Effector memory CD8-positive, alpha-beta T cell (primary cell): ENCODE results near the gene TBX4.

Experiments used
- ATAC-seq: fragments of 150-1000 bp; cut with Tn5 transposase; replicated peaks from 2 replicates; pipeline ENCODE4 v1.10.0; 2021; ENCODE audit warnings: mild to moderate bottlenecking, moderate library complexity
- DNase-seq, 3 experiments: peaks; one replicate each; pipeline ENCODE4 v3.0.0; 2021
- H3K27ac Mint-ChIP-seq, 2 donors: one replicate each; pipeline ENCODE4 v1.8.0; 2022; ENCODE audit warnings: mild to moderate bottlenecking in 2 of 2, mixed read lengths in 2 of 2, moderate library complexity in 2 of 2
- H3K27me3 Mint-ChIP-seq, 2 donors: one replicate each; pipeline ENCODE4 v1.8.0; 2022; ENCODE audit warnings: mixed read lengths in 2 of 2
- H3K36me3 Mint-ChIP-seq: one replicate; pipeline ENCODE4 v1.8.0; 2022; ENCODE audit warnings: mild to moderate bottlenecking, moderate library complexity, mixed read lengths; ENCODE audit not compliant: insufficient read depth
- H3K4me1 Mint-ChIP-seq, 2 donors: one replicate each; pipeline ENCODE4 v1.8.0; 2022; ENCODE audit warnings: low read depth in 2 of 2, mixed read lengths in 2 of 2
- H3K4me3 Mint-ChIP-seq, 2 donors: one replicate each; pipeline ENCODE4 v1.8.0; 2022; ENCODE audit warnings: mild to moderate bottlenecking in 2 of 2, mixed read lengths in 2 of 2, moderate library complexity in 2 of 2
- H3K9me3 Mint-ChIP-seq, 2 donors: one replicate each; pipeline ENCODE4 v1.8.0; 2022; ENCODE audit warnings: mixed read lengths in 2 of 2

Gene TBX4

DNA sequence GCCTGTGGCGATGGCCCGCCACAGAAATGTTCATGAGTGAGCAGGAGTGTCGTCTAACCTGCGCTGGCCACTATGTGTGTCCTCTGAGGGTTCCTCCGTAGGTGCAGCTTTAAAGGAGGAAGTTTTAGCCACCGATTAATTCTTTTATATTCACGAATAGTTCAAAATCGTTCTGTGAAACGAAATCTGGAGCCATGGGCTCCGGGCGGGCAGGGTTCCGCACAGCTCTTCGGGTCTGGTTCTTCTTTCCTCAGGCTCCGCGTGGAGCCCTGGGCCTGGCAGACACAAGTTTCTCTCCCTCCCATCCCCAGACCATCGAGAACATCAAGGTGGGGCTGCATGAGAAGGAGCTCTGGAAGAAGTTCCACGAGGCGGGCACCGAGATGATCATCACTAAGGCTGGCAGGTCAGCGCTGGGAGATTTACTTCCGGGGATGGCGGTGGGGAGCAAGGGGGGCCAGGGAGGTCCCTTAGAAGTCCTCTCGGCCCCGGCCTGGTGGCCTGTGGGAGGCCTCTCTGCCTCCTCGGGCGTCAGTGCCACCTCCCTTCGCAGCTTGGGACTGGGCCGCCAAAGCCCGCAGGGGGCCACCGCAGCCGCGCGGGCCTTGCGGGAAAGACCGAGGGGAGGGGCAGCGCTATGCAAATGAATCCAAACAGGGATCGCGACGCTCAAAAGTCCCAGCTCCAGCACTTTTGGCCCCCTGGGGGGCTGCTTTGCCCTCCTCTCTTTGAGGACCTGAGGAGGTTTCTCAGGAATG lies 5.2 kb downstream of the TBX4 start:
- H3K4me3 Mint-ChIP-seq, result peak overlapping the region; percentile 57 to 71
- H3K27me3 Mint-ChIP-seq, result peaks cover 92 to 96% of the 10 kb centered on the region in 2 donors
- no peaks in the 10 kb centered on the region for H3K9me3 Mint-ChIP-seq
- H3K27ac Mint-ChIP-seq, result no peak overlapping the region
- peaks cover 13 to 22% of the 10 kb centered on the region in 2 donors for H3K4me1 Mint-ChIP-seq
- DNase-seq, result no peak
- no peaks in the 10 kb centered on the region for H3K36me3 Mint-ChIP-seq
- ATAC-seq, result no peak

DNA sequence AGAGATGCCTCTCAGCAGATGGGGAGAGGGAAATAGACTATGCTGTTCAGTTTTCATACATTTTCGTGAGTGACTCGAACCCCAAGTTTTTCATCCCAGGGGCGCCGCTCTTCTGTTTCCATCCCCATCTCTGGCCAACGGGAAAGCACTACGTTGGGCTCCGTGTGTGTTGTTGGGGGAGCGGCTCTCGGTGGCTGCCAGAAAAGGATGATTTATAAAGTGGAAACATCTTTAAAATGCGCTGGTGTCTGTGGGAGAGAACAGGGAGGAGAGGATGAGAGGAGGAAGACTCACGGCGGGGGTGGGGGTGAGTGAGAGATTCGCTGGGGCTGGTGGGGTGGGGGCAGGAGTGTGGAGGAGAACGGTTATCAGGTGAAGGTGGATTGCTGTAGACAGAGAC lies 5.8 kb downstream of the TBX4 start:
- Mint-ChIP-seq H3K4me3 (peak overlapping the region in 1 of 2 donors; percentile 71), H3K36me3 (peaks cover 2% of the 10 kb centered on the region), H3K4me1 (peaks cover 15 to 22% of the 10 kb centered on the region in 2 donors), H3K27me3 (peaks cover 92 to 96% of the 10 kb centered on the region in 2 donors), H3K9me3 (no peaks in the 10 kb centered on the region), H3K27ac (no peak overlapping the region)
- ATAC-seq (no peak), DNase-seq (no peak)

DNA sequence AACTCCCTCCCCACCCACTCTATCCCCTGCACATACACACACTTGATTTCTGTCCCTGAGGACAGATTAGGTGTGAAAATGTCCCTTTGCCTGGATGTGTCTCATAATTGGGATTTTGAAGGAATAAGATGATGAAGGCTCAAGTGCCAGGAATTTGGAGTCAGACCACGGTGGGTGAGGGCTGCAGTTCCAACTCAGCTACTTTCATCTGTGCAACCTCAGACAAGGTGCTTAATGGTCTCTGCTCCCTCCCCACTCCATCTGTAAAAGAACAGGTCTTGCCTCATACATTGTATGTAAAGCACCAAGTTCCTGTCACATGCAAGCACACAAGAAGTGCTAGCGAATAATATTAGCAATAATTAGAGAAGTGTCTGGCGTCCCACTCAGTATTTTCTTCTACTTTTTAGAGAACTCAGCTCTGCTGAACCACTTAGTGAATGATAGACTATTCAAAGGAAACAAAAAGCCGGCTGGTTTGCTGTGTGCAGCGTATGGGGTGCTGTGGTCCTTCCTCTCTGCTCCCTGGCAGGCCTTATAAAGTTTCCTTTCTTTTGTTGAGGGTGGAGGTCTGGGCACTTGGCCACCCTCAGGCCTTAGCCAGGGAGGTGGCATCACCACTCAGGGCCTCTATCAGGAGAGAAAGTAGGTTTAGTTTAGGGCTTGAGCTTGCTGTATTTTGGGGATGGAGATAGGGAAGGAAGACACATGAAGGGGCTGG lies 6.4 kb downstream of the TBX4 start:
- H3K4me3 Mint-ChIP-seq, result no peak overlapping the region
- peaks cover 2% of the 10 kb centered on the region for H3K36me3 Mint-ChIP-seq
- no peak for DNase-seq
- peaks cover 17 to 22% of the 10 kb centered on the region in 2 donors for H3K4me1 Mint-ChIP-seq
- H3K27me3 Mint-ChIP-seq, result peaks cover 91 to 96% of the 10 kb centered on the region in 2 donors
- H3K27ac Mint-ChIP-seq, result no peak overlapping the region
- no peak for ATAC-seq
- H3K9me3 Mint-ChIP-seq, result no peaks in the 10 kb centered on the region

DNA sequence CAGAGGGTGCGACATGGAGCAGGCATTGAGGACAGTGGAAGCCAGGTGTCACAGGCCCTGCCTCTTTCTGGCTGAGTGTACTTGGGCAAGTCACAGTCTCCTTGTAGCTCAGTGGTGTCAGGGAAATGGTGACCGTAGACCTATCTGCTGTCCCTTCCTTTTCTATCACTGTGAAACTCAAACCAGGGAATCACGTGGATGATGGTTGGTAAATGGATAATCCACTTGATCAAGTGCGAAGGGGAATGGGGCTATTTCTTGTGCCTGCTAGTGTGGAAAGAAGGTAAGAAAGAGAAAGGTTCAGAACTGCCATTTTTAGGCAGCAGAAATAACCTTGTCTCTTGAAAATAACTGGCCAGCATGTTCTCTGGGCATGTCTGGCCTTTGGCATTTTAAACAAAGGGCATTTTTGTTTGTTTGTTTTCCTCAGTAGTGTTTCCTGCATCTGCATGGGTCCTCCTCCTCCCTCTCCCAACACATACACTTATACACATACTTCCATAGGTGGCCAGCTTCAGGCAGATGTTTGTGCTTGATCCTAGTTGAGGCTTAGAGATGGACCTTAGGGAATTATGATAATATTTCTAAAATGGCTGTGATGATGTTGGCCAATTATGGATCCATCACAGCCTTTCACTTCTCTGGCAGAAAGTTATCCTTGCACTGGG lies 7.1 kb downstream of the TBX4 start:
- no peak for ATAC-seq
- Mint-ChIP-seq H3K9me3 (no peaks in the 10 kb centered on the region), H3K4me3 (no peak overlapping the region), H3K4me1 (peaks cover 15 to 18% of the 10 kb centered on the region in 2 donors), H3K27me3 (peaks cover 85 to 94% of the 10 kb centered on the region in 2 donors), H3K36me3 (peaks cover 2% of the 10 kb centered on the region), H3K27ac (no peak overlapping the region)
- DNase-seq, result no peak

DNA sequence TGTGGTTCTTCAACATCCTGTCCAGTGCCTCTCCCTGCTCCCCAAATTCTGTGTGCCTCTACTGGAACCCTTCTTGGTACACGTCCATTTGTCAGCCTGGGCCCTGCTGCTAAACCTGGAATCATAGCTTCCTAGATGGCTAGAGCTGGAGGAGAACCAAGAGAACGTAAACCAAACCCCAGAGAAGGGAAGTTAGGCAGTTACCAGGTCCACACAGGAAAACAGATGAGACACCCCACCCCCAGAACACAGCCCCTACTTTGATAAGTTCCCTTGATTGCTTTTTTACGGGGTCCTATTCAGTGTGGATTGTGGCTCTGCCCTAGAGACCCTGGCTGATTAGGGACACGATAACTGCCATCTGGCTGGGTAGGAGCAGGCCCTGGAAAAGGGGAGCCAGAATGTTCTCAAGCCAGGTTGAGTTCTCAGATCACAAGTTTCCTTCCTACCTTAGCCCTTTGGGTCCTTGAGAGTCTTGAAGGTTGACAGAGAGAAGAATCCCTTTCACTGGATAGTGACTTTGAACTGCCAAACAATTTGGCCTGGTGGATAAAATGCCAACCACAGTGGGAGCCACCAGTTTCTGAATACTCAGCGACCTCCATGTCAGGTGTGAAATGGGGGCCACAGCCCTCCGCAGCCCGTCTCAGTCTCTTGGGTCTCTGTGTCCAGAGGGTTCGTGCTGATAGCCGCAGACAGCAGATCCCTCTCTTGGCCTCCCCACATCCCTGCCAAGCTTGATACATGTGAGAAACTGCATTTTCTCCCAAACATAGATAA lies 7.9 kb downstream of the TBX4 start:
- Mint-ChIP-seq H3K27ac (no peak overlapping the region), H3K9me3 (no peaks in the 10 kb centered on the region), H3K4me3 (no peak overlapping the region), H3K4me1 (peaks cover 12 to 15% of the 10 kb centered on the region in 2 donors), H3K36me3 (peaks cover 2% of the 10 kb centered on the region), H3K27me3 (peaks cover 85 to 94% of the 10 kb centered on the region in 2 donors)
- no peak for ATAC-seq
- DNase-seq, result no peak

DNA sequence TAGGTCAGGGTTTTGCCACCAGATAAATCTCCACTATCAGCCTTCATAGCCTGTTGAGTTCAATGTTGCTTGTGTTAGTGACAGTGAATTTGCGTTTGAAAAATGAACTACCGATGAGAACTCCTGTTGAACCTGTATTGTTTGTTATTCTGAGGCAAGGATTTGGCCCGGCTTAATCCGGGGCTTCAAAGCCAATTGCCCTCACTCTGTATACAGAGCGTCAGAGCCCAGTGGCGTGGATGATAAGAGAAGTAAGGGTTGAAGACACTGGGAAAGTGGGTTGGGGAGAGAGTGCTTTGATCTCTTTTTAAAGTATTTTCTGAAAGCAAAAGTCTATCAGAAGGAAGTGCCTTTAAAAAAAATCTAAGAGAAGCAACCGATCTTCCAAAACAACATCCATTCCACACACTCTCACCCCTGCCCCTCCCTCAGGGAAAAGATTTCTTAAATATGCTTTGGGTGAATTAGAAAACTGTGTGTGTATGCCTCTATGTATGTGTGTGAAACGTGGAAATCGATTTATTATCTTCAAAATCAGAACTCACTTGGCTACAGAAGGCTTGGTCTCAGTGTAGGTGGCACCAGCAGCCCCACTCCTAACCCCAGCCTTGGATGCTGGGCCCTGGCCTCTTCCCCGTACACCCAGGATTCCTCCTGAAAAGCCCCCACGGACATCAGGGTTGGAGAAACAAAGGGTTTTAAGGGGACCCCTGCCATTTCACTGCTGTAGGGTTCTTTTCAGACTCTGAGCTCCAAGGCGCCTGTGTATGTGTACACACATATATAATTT lies 8.8 kb downstream of the TBX4 start:
- H3K36me3 Mint-ChIP-seq, result peaks cover 2% of the 10 kb centered on the region
- no peak for DNase-seq
- H3K4me1 Mint-ChIP-seq, result peaks cover 10 to 12% of the 10 kb centered on the region in 2 donors
- no peak overlapping the region for H3K4me3 Mint-ChIP-seq
- no peak for ATAC-seq
- no peaks in the 10 kb centered on the region for H3K9me3 Mint-ChIP-seq
- H3K27me3 Mint-ChIP-seq, result peaks cover 85 to 94% of the 10 kb centered on the region in 2 donors
- no peak overlapping the region for H3K27ac Mint-ChIP-seq

DNA sequence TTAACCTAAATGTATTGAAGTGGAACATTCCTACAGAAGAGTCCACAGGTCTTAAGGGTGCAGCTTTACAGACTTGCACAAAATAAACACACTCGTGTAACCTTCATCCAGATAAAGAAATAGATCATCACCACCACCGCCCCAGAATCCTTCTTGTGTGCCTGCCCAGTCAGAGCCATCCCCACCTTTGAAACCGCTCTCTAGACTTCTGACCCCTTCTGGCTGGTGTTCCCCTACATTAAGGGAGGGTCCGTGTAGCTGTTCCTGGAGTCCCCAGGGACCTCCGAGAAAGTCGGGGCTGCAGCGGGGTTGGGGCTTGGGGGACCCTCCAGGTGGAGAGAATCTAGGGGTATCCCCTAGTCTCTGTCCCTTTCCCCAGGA lies 9.4 kb downstream of the TBX4 start:
- Mint-ChIP-seq H3K27me3 (peaks cover 90 to 97% of the 10 kb centered on the region in 2 donors), H3K9me3 (no peaks in the 10 kb centered on the region), H3K27ac (no peak overlapping the region), H3K4me1 (peaks cover 10 to 12% of the 10 kb centered on the region in 2 donors), H3K36me3 (peaks cover 2% of the 10 kb centered on the region), H3K4me3 (peak overlapping the region in 1 of 2 donors; percentile 33)
- ATAC-seq (no peak), DNase-seq (no peak)

DNA sequence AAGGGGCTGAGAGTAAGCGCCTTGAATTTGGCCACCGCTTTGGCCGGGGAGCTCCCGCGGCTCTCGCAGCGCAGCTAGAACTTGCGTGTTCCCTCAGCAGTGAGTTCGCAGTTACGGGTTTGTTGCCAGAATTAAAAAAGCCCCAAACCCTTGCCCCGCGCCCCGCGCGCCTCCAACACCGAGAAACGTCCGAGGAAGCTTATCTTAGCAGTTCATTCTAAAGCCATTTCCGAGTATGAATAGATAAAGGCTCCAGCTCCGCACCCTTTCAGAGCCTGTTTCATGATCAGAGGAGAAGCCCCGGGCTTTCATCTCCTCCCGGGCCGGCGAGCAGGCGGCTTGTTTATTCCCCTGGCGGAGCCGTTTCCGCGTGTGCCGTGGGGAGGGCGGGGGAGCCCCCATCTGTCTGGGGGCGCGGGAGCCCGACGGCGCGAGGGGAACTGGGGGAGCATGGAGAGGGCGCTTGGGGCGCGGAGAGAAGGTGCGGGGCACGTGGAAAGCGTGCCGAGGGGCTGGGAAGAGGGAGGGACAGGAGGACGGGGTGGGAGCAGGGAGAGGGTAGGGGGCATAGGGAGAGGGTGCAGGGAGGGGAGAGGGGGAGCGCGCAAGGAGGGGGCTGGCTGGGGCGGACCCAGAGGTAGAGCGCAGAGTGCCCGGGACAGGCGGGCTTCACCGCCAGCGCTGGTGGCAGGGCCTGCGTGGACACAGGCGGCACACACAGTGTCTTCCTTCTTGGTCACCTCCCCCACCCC lies 9.9 kb downstream of the TBX4 start:
- Mint-ChIP-seq H3K27me3 (peaks cover 85 to 95% of the 10 kb centered on the region in 2 donors), H3K4me1 (peaks cover 8 to 11% of the 10 kb centered on the region in 2 donors), H3K9me3 (no peaks in the 10 kb centered on the region), H3K27ac (no peak overlapping the region), H3K36me3 (peaks cover 2% of the 10 kb centered on the region), H3K4me3 (peak overlapping the region in 1 of 2 donors; percentile 33)
- DNase-seq, result no peak
- ATAC-seq, result no peak

DNA sequence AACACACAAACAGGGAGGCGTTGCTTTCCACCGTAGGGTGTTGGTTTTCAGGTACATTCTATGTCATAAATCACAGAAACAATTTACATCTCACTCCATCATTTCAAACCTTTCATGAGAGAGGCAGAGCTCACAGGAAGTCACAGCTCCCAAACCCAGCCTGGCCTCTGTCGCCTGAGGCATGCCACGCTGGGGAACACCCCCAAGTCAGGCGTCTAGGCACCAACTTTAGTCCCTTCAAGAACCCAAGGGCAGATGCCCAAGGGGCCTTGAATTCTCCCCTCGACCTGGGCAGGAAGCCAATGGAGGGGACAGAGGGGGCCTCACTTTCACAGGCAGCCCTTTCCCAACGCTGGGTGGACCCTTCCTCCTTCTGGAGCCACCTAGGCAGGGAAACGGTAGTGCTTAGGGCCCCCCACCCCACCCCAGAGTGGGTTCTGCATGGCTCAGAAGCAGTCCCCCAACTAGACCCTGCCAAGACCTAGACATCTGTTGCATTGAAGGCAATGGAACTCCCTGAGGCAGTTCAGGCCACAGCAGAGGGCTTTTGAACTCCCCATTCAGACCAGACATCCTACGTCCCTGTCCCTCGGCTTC lies 10.6 kb downstream of the TBX4 start:
- H3K4me3 Mint-ChIP-seq, result peak overlapping the region in 1 of 2 donors; percentile 33

DNA sequence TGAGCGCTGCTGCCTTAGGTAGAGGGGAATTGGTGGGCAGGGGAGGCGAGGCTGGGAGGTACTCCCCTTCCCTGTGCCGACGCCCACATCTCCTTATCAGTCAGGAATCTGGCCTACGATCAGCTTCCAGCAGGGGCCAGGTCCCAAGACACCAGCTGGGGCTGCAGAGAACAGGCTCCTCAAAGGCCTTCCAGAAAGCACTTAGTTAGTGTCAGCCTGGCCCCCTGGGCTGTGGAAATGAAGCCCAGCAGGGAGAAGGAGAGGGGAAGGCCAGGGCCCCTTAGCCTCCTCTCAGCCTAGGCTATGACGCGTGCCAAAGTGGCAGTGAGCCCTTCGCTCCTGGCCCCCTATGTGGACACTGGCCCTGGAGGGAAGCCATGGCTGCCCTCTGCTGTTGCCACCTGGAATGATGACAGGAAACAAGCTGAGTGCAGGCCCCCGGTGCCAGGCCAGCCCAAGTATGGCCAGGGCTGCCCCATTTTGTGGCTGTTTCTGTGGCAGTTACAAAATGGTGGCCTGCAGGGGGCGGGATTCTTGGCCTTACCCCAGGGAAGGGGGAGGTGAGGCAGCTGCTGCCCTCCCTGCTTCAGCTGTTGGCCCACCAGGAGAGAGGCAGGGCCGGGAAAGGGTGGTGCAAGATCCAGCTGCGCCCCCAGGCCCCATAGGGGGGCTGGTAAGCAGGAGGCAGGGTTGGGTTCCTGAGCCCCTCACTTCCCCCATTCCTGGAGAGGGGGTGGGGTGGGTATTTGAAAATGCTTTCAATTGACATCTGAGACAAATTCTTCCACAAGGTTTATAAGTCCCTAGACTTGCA lies 11.3 kb downstream of the TBX4 start:
- Mint-ChIP-seq H3K27ac (no peak overlapping the region), H3K4me3 (no peak overlapping the region), H3K27me3 (peaks cover 71 to 89% of the 10 kb centered on the region in 2 donors), H3K4me1 (peaks cover 4 to 7% of the 10 kb centered on the region in 2 donors), H3K36me3 (peaks cover 2% of the 10 kb centered on the region), H3K9me3 (no peaks in the 10 kb centered on the region)
- DNase-seq (no peak), ATAC-seq (no peak)

More for the DNA sequence above, 10.6 kb downstream of the TBX4 start:
- Mint-ChIP-seq H3K4me1 (peaks cover 4 to 7% of the 10 kb centered on the region in 2 donors), H3K36me3 (peaks cover 2% of the 10 kb centered on the region), H3K9me3 (no peaks in the 10 kb centered on the region), H3K27me3 (peaks cover 78 to 95% of the 10 kb centered on the region in 2 donors), H3K27ac (no peak overlapping the region)
- ATAC-seq (no peak), DNase-seq (no peak)
